Hepatocyte (in vitro differentiated cells): ENCODE data around the gene MEAK7. TPM values are rescaled to one million over a fixed set of nuclear protein-coding genes. Genes with fewer than 3 reads are reported as not detected.

Experiments
- DNase-seq: peaks from one replicate; pipeline ENCODE4 v3.0.0-alpha.2; 2016; ENCODE audit warnings: low spot score
- H2AFZ ChIP-seq: fragments of 200-600 bp; sonication (generic); 2 replicates; pipeline ENCODE4 v1.6.0; 2016; ENCODE audit warnings: antibody characterized with exemption, mild to moderate bottlenecking
- H3K27ac ChIP-seq: fragments of 200-600 bp; sonication (generic); 2 replicates; pipeline ENCODE4 v1.5.1; 2016; ENCODE audit warnings: mild to moderate bottlenecking
- H3K27me3 ChIP-seq: fragments of 200-600 bp; sonication (generic); 2 replicates; pipeline ENCODE4 v1.6.1; 2016
- H3K36me3 ChIP-seq: fragments of 200-600 bp; sonication (generic); replicated peaks from 2 replicates; pipeline ENCODE4 v1.5.1; 2016; ENCODE audit warnings: low read depth; ENCODE audit not compliant: insufficient read depth
- H3K4me1 ChIP-seq: fragments of 200-600 bp; sonication (generic); 2 replicates; pipeline ENCODE4 v1.5.1; 2016; ENCODE audit warnings: mild to moderate bottlenecking, moderate library complexity; ENCODE audit not compliant: insufficient read depth
- H3K4me2 ChIP-seq: fragments of 200-600 bp; sonication (generic); 2 replicates; pipeline ENCODE4 v1.6.0; 2016
- H3K4me3 ChIP-seq: fragments of 200-600 bp; sonication (generic); 2 replicates; pipeline ENCODE4 v1.5.1; 2016; ENCODE audit warnings: mild to moderate bottlenecking
- H3K79me2 ChIP-seq: fragments of 200-600 bp; sonication (generic); 2 replicates; pipeline ENCODE4 v1.6.0; 2017; ENCODE audit warnings: mild to moderate bottlenecking
- H3K9me2 ChIP-seq: fragments of 200-600 bp; sonication (generic); replicated peaks from 2 replicates; pipeline ENCODE4 v1.6.0; 2017; ENCODE audit warnings: mild to moderate bottlenecking; ENCODE audit not compliant: insufficient read depth
- H3K9me3 ChIP-seq: fragments of 200-600 bp; sonication (generic); 2 replicates; pipeline ENCODE4 v1.5.1; 2016; ENCODE audit warnings: low read depth, mild to moderate bottlenecking
- H4K20me1 ChIP-seq: fragments of 200-600 bp; sonication (generic); 2 replicates; pipeline ENCODE4 v1.6.0; 2016; ENCODE audit warnings: mild to moderate bottlenecking; ENCODE audit not compliant: insufficient read depth, poor library complexity, severe bottlenecking
- EZH2 ChIP-seq: fragments of 200-600 bp; sonication (generic); IDR thresholded peaks from 2 replicates; pipeline ENCODE4 v1.6.1; 2016; ENCODE audit warnings: antibody characterized with exemption, mild to moderate bottlenecking, borderline replicate concordance
- EZH2phosphoT487 ChIP-seq: fragments of 200-600 bp; sonication (generic); IDR thresholded peaks from one replicate; pipeline ENCODE4 v1.6.1; 2018; ENCODE audit warnings: antibody characterized with exemption, mild to moderate bottlenecking, low read depth, moderate library complexity; ENCODE audit not compliant: unreplicated experiment, severe bottlenecking
- WGBS: methylation state at CpG from one replicate; pipeline ENCODE4 v1.1.6; 2016; ENCODE audit warnings: low lambda C conversion rate; ENCODE audit errors: missing lambda C conversion rate; 5-methylcytosine and 5-hydroxymethylcytosine counted together
- polyA plus RNA-seq: library from polyadenylated mRNA; unstranded; fragments of >200 nt; fragmentation: Nextera tagmentation; extraction: Ambion mirVana; gene quantifications from 2 replicates; pipeline ENCODE4 v1.2.1, GENCODE V29; 2016
- total RNA-seq: library from RNA; depleted of rRNA; stranded (reverse); fragments of >200 nt; gene quantifications from 2 replicates; pipeline ENCODE4 v1.2.3, GENCODE V29; 2014
- TF ChIP-seq, protein P1 (sequence below): fragments of 200-600 bp; sonication (generic); IDR thresholded peaks from 2 replicates; pipeline ENCODE4 v1.5.1; 2016; ENCODE audit warnings: antibody characterized with exemption, mild to moderate bottlenecking; ENCODE audit not compliant: poor library complexity

Gene MEAK7
- total and polyA plus RNA-seq, 2 experiments from 2014 or later: 21.6 to 29.7 TPM

DNA sequence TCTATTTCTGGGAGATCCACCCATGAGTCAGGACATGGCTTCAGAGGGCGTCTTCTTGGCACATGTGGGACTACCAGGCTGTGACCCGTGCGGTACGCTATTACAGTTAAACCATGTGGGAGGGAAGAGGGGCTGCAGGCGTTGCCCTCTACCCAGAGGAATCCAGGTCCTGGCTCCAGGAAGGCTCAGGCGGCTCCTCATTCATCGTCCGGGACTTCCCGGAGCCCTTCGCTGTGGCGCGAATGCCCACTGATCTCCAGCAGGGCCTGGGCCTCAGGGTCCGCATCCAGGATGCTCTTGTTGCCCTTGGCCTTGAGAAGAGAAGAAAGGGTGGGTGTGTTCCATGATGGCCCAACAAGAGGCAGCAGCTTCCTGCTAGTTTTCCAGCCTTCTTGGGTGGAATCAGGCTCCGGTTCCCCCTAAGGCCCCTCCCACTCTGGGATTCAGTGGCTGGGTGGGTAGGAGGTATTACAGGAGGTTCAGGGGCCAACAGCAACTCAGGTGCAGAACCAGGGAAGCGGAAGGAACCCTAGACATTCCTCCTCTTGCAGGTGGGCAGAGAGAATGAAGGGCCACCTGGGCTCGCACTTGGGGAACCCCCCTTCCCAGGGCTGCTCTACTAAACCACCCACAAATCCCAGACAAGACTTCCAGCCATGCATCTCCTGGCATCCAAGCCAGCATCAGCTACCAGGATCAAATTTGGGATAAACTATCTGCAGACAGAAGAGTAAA is 24.6 kb downstream of the MEAK7 start:
- H3K9me3 ChIP-seq: no peaks in the 10 kb centered on the region
- H3K4me3 ChIP-seq: no peak overlapping the region
- TF ChIP-seq EZH2: no peak
- TF ChIP-seq EZH2phosphoT487: no peak
- TF ChIP-seq, protein P1, sequence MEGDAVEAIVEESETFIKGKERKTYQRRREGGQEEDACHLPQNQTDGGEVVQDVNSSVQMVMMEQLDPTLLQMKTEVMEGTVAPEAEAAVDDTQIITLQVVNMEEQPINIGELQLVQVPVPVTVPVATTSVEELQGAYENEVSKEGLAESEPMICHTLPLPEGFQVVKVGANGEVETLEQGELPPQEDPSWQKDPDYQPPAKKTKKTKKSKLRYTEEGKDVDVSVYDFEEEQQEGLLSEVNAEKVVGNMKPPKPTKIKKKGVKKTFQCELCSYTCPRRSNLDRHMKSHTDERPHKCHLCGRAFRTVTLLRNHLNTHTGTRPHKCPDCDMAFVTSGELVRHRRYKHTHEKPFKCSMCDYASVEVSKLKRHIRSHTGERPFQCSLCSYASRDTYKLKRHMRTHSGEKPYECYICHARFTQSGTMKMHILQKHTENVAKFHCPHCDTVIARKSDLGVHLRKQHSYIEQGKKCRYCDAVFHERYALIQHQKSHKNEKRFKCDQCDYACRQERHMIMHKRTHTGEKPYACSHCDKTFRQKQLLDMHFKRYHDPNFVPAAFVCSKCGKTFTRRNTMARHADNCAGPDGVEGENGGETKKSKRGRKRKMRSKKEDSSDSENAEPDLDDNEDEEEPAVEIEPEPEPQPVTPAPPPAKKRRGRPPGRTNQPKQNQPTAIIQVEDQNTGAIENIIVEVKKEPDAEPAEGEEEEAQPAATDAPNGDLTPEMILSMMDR: no peak
- H3K79me2 ChIP-seq: no peaks in the 10 kb centered on the region
- H3K4me1 ChIP-seq: no peaks in the 10 kb centered on the region
- H3K9me2 ChIP-seq: no peaks in the 10 kb centered on the region
- no peak for DNase-seq
- H2AFZ ChIP-seq: no peak overlapping the region
- no peak overlapping the region for H3K4me2 ChIP-seq
- H3K27ac ChIP-seq: no peak overlapping the region
- no peaks in the 10 kb centered on the region for H3K27me3 ChIP-seq
- no peaks in the 10 kb centered on the region for H4K20me1 ChIP-seq
- 96% methylated on average over 16 of the region's 16 CpGs for WGBS
- H3K36me3 ChIP-seq: no peaks in the 10 kb centered on the region

DNA sequence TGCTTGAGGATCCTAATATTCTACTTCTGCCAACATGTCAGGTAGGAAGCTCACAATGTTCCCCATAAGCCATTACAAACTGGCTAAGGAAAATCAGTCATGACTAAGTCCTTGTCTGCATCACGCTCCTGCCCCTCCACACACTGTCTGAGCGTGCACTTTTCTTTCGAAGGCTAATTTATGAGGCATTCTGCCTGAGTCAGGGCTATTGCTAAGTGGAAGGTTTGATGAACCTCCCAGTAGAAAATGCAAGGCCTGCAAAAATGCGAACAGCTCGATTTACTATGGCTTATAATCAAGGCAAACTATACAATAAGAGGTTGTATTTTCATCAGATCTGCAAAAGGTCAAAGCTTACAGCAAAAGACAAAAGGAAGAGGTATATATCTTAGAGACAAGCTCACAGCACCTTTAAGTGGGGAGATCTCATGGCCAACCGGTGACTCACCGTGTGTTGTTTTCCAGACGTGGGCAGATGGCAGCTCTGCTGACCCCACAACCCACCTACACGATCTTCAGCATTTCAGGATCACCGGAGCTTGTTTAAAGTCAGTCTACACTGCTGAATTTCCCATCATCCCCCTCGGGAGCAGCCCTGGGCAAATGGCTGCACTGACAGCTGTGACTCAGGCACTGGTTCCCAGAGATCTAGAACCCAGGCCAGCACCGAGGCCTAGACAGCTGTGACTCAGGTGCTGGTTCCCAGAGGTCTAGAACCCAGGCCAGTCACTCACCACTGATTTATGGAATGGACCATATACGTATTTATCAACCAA is 26.1 kb downstream of the MEAK7 start:
- no peak overlapping the region for H3K4me3 ChIP-seq
- no peaks in the 10 kb centered on the region for H3K9me2 ChIP-seq
- no peaks in the 10 kb centered on the region for H4K20me1 ChIP-seq
- peak; percentile 3 for DNase-seq
- H3K27me3 ChIP-seq: no peaks in the 10 kb centered on the region
- H3K4me1 ChIP-seq: no peaks in the 10 kb centered on the region
- no peak for TF ChIP-seq EZH2
- H3K36me3 ChIP-seq: no peaks in the 10 kb centered on the region
- no peaks in the 10 kb centered on the region for H3K79me2 ChIP-seq
- 82% methylated on average over 13 of the region's 13 CpGs for WGBS
- no peaks in the 10 kb centered on the region for H3K9me3 ChIP-seq
- no peak overlapping the region for H2AFZ ChIP-seq
- H3K4me2 ChIP-seq: no peak overlapping the region
- no peak overlapping the region for H3K27ac ChIP-seq

DNA sequence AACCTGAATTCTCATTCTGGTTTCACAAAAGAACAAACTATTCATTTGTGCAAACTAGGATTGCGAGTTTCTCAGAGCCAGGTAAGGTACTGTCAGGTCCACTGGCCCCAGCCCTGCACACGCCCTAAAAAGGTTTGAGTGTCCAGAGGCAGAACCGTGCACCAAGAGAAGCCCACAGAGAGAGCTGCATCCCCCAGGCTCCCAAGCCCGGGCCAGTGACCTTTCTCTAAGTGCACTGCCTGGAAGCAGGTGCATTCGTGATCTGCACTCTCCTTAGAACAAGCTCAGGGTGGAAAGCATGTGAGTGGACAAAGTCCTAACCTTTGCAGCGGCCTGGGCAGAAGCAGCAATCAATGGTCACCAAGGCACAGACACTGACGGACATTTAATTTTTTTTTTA is 26.8 kb downstream of the MEAK7 start:
- no peaks in the 10 kb centered on the region for H3K79me2 ChIP-seq
- no peaks in the 10 kb centered on the region for H3K9me3 ChIP-seq
- no peaks in the 10 kb centered on the region for H3K27me3 ChIP-seq
- no peak overlapping the region for H3K27ac ChIP-seq
- no peaks in the 10 kb centered on the region for H3K4me1 ChIP-seq
- no peak for DNase-seq
- no peak overlapping the region for H3K4me2 ChIP-seq
- no peaks in the 10 kb centered on the region for H3K36me3 ChIP-seq
- H2AFZ ChIP-seq: no peak overlapping the region
- WGBS: 84% methylated on average over 7 of the region's 7 CpGs
- H3K4me3 ChIP-seq: no peak overlapping the region
- no peaks in the 10 kb centered on the region for H3K9me2 ChIP-seq
- no peaks in the 10 kb centered on the region for H4K20me1 ChIP-seq
- TF ChIP-seq EZH2: no peak
- TF ChIP-seq, protein P1: no peak
- TF ChIP-seq EZH2phosphoT487: no peak

DNA sequence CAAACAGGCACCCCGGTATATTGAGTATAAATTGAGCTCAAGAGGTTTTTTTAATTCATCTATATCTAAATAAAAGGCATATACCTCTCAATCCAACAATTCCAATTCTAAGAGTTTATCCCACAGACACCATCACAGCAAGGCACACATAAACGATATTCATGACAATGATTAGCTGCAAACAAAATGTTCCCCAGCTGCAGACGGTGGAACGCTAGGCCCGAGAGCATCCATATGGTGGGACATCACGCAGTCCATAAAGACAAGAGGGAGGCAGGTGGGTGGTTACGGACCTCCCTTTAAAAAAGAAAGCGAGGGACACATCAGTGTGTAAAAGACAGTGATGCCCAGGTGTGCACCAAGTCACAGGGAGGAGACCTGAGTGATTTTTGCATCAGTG is 28.1 kb downstream of the MEAK7 start:
- H3K4me3 ChIP-seq: no peak overlapping the region
- no peak overlapping the region for H3K27ac ChIP-seq
- H3K4me2 ChIP-seq: no peak overlapping the region
- H4K20me1 ChIP-seq: no peaks in the 10 kb centered on the region
- no peaks in the 10 kb centered on the region for H3K9me3 ChIP-seq
- WGBS: 96% methylated on average over 8 of the region's 8 CpGs
- no peaks in the 10 kb centered on the region for H3K79me2 ChIP-seq
- H3K4me1 ChIP-seq: no peaks in the 10 kb centered on the region
- TF ChIP-seq, protein P1: no peak
- no peak for TF ChIP-seq EZH2
- no peak for TF ChIP-seq EZH2phosphoT487
- H3K27me3 ChIP-seq: no peaks in the 10 kb centered on the region
- H3K36me3 ChIP-seq: no peaks in the 10 kb centered on the region
- no peak for DNase-seq
- H3K9me2 ChIP-seq: no peaks in the 10 kb centered on the region
- H2AFZ ChIP-seq: no peak overlapping the region
